ENCODE measurements around the gene CRB3.
"Not testable (repeated sequence)": the region's sequence is repeated elsewhere in the genome, so short reads cannot be mapped to it uniquely, and the experiment has no call there.

CRB3 gene

DNA sequence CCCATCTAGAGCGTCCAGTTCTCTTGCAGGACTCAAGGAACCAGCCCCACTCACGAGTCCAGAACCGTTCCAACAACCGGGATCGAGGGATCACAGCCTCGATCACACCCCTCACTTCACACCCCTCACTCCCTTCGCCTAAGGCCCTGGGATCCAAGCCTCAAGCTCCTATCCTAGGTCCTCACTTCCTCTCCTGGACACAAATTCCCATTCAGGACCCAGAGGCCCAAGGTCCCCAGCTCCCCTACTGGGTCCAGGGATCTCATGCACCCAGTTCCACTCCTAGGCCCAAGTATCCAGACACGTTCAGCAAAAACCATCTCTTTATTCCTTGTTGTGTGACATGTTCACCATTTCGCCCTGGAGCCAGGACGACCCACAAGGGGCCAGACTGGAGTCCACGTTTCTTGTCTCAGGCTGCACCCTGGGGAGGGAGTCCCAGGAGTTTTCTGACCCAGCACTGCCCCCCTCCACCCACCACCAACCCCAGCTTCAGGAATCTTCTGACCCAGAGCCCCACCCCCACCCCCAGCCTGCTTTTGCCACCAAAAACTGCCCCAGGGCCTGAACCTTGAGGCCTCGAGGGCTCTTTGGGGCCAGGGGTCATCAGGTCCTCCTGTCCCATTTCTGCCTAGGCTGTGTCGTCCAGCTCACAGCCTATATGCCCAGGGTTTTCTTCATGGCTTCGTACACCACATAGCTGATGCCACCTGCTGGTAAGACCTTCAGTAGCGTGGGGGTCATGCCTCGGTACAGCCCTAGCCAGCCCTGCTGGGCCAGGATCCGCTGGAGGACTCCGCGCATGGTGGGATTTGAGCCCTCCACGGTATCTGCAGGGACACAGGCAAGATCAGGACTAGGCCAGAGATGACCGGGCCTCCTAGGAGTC is 38.1 kb upstream of the CRB3 start:
- H3K4me3 ChIP-seq (ENCODE audit: low read depth, low read length), result peak overlapping the region; percentile 20
- TF ChIP-seq, protein P1, sequence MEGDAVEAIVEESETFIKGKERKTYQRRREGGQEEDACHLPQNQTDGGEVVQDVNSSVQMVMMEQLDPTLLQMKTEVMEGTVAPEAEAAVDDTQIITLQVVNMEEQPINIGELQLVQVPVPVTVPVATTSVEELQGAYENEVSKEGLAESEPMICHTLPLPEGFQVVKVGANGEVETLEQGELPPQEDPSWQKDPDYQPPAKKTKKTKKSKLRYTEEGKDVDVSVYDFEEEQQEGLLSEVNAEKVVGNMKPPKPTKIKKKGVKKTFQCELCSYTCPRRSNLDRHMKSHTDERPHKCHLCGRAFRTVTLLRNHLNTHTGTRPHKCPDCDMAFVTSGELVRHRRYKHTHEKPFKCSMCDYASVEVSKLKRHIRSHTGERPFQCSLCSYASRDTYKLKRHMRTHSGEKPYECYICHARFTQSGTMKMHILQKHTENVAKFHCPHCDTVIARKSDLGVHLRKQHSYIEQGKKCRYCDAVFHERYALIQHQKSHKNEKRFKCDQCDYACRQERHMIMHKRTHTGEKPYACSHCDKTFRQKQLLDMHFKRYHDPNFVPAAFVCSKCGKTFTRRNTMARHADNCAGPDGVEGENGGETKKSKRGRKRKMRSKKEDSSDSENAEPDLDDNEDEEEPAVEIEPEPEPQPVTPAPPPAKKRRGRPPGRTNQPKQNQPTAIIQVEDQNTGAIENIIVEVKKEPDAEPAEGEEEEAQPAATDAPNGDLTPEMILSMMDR (IDR thresholded peaks at IDR 0.05; ENCODE audit: insufficient read depth, low read length, missing control alignments), result no peak

DNA sequence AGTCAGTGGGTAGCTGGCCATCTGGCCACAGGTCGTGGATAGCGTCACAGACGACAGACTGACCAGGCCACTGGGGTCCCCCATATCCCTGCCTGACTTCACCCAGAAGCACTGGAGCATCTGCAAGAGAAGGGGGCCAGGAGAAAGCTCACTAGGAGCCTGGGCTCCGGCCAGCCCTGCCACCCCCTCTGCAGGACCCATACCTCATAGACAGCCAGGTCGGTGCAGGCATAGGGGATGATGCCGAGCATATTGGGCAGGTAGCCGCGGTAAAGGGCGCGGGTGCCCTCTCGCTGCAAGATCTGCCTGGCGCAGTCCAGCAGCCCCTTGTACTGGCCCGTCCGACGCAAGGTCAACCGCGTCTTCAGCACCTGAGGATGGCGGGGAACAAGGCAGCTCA is 36.9 kb upstream of the CRB3 start:
- POLR2A ChIA-PET, result no interaction called here
- CTCF ChIA-PET, result no interaction called here
- DNase-seq (ENCODE audit: low read depth, low spot score), result no peak
- TF ChIP-seq, protein P1 (IDR thresholded peaks at IDR 0.05; ENCODE audit: insufficient read depth, low read length, missing control alignments), result no peak
- H3K4me3 ChIP-seq (ENCODE audit: low read depth, low read length), result no peak overlapping the region

More for the DNA sequence above, 38.1 kb upstream of the CRB3 start:
- DNase-seq (ENCODE audit: low read depth, low spot score), result no peak
- ChIA-PET CTCF (interaction anchor here (1.1 kb wide), 1 partner anchor 18 kb away, joined by 3 read pairs; no protein-coding TSS in a partner anchor), POLR2A (interaction anchor here (0.5 kb wide), 1 partner anchor 1606 kb away, joined by 4 read pairs; no protein-coding TSS in a partner anchor)

DNA sequence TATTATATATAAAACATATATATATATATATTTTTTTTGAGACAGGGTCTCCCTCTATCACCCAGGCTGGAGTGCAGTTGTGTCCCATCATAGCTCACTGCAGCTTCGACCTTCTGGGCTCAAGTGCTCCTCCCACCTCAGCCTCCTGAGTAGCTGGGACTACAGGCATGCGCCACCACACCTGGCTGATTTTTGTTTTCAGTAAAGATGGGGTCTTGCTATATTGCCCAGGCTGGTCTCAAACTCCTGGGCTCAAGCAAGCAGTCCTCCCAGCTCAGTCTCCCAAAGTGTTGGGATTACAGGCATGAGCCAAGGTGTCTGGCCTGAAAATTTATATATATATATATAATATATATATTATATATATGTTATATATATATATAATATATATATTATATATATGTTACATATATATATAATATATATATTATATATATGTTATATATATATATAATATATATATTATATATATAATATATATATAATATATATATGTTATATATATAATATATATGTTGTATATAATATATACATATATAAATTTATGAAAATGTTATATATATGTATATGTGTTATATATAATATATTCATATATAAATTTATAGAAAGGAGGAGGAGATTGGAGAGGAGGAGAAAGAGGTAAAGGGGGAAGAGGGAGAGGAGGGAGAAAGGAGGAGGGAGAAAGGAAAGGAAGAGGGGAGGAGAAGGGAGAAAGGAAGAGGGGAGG is 35.2 kb upstream of the CRB3 start:
- CTCF ChIA-PET; H3K4me3 ChIP-seq (ENCODE audit: low read depth, low read length); POLR2A ChIA-PET; DNase-seq (ENCODE audit: low read depth, low spot score): not testable (repeated sequence)

DNA sequence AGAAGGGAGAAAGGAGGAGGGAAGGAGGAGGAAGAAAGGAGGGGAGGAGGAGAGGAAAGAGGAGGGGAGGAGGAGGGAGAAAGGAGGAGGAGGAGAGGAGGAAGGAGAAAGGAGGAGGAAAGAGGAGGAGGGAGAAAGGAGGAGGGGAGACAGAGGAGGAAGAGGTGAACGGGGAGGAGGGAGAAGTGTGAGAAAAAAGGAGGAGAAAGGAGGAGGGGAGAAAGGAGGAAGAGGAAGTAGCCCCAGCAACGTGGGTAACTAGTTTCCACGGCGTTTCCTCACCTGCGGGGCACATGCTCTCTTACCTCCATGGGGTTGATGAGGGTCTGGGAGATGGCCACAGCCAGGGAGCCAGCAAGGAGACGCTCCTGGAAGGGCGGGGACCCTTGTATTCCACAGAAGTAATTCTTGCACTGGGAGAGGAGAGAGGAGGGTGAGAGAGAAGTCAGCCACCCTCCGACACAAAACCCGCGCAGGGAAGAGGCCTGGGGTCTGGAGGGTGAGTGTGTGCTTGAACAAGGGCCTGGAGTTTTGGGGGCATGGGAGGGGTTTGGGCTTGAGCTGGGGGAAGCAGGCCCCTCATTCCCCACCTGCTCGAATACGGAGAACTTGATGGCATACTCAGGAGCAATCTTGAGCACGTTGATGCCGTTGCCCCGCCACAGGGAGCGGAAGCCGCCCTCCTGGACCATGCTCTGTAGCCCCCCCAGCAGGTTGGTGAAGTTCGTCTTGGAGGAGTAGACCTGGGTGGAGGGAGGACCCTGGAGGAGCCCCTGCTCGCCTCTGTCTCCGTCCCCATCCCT is 34.5 kb upstream of the CRB3 start:
- POLR2A ChIA-PET, result no interaction called here
- CTCF ChIA-PET, result no interaction called here
- no peak for DNase-seq (ENCODE audit: low read depth, low spot score)
- no peak overlapping the region for H3K4me3 ChIP-seq (ENCODE audit: low read depth, low read length)
- TF ChIP-seq, protein P1 (IDR thresholded peaks at IDR 0.05; ENCODE audit: insufficient read depth, low read length, missing control alignments), result no peak

DNA sequence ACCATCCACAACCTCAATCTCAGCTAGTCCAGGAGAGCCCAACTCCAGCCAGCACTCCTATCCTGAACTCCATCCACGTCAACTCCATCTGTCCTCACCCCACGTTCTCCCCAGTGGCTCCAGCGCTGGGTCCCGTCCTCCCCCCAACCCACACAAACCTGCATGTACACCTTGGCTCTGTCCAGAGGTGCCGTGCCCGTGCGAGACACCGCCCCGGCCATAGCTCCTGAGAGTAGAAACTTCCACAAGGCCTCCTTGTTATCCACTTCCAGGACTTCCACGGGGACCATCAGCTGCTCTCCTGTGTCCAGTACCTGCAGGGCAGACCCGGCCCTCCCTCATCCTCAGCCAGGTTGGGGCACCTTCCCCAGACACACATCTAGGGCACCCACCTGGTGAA is 32.2 kb upstream of the CRB3 start:
- ChIA-PET CTCF (interaction anchor here (1.2 kb wide), 1 partner anchor 11 kb away, joined by 3 read pairs; no protein-coding TSS in a partner anchor), POLR2A (no interaction called here)

DNA sequence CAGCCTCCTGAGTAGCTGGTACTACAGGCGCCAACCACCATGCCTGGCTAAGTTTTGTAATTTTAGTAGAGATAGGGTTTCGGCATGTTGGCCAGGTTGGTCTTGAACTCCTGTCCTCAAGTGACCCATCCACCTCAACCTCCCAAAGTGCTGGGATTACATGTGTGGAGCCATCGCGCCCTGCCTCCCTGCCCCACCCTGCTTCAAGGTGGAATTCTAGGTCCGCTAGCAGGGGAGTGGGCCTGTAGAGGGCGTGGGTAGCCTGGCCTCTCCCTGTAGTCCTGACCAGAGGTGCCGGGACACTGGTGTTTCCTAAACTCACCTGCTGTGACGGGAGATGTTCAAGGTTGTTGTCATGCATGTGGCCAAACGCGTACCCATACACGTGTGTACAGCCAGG is 30.9 kb upstream of the CRB3 start:
- DNase-seq (ENCODE audit: low read depth, low spot score), result no peak
- TF ChIP-seq, protein P1 (IDR thresholded peaks at IDR 0.05; ENCODE audit: insufficient read depth, low read length, missing control alignments), result no peak
- ChIA-PET POLR2A (no interaction called here), CTCF (no interaction called here)
- no peak overlapping the region for H3K4me3 ChIP-seq (ENCODE audit: low read depth, low read length)

More for the DNA sequence above, 32.2 kb upstream of the CRB3 start:
- TF ChIP-seq, protein P1 (IDR thresholded peaks at IDR 0.05; ENCODE audit: insufficient read depth, low read length, missing control alignments), result no peak
- no peak overlapping the region for H3K4me3 ChIP-seq (ENCODE audit: low read depth, low read length)
- no peak for DNase-seq (ENCODE audit: low read depth, low spot score)

Measured in AG04449 (cell line).